Activated gamma-delta T cell treated with Interleukin-2 at 50 U/mL for 16 hours (primary cell): Measurements from ENCODE around the gene NR6A1.

ENCODE experiments used
- DNase-seq: peaks from one replicate; pipeline ENCODE4 v3.0.0-alpha.2; 2020

NR6A1 gene

DNA sequence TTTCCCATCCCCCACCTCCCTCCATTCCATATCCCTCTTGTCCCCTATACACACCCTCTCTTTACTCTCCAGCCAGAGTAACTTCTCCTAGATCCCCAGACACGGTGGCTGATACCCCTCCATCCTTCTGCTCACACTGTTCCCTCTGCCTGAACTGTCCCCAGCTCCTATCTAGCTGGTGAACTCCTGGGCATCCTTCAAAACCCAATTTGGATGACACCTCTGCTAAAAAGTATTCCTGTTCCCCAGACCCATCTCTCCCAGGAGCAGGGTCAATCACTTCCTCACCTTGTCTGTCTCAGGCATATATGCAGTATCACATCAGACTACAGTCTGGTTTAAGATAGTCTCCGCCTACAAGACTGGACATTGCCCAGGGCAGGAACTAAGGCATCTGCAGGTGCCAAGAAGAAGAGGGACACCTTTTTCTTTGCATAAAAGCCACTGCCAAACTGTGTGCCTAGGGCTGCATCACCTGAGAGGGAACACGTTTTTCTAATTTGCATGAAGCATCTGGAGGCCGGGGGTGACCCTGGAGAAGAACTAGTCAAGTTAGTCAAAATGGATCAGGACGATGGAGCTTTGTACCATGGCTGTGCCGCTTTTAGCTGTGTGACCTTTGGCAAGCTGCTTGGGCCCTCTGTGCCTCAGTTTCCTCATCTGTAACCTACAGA, 291.0 kb downstream of the NR6A1 start:
- DNase-seq, result no peak

GRCh38 chr9:124479371-124479770, 291.7 kb downstream of the NR6A1 start:
- DNase-seq, result no peak

DNA sequence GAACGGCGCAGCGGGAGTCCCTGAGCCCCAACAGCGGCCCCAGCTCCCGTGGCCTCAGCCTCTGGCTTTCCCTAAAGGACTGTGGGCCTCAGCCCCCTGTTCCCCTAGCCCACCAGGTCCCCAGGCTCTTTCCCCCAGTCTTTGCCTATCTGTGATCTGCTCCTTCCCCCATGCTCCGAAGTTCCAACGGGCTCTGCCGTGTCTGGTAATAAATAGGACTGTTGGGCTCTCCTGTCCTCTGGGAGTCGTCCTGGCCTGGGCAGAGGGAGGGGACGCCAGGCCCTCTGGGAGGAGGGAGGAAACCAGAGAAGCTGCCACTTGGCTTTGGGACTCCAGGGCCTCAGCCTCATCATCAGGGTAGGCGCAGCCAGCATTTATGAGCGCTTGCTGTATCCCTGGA, 292.8 kb downstream of the NR6A1 start:
- DNase-seq, result no peak

GRCh38 chr9:124477648-124478285, 293.3 kb downstream of the NR6A1 start:
- no peak for DNase-seq

GRCh38 chr9:124477211-124477647, 293.9 kb downstream of the NR6A1 start:
- no peak for DNase-seq

GRCh38 chr9:124475868-124476690, 295.0 kb downstream of the NR6A1 start:
- DNase-seq, result no peak

DNA sequence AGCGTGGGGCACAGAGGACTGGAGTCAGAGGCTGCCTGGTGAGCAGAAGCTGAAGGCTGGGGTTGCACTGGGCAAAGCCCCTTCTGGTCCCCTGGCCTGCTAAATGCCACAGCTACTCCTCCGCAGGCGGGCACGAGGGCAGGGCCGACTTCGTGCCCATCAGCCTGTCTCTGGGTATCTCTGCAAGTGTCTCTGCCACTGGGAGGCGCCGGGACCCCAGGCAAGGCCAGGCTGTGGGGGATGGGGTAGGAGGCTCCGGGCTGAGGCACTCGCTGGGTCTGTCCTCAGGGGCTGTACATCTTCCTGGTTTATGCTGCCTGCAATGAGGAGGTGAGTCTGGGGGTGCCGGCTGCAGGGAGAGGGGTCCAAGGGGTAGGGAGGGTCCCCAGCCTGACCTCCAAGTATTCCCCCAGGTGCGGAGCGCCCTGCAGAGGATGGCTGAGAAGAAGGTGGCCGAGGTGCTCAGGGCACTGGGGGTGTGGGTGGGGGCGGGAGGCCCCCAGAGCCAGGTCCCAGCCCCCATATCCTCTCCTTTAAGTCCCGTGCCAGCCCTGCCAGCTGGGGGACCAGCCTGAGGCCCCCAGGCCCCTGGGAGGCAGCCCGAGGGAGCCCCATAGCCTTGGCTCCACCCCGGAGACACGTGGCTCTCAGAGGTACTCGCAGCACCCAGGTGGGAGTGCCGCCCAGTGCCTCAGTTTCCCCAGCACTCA, 295.8 kb downstream of the NR6A1 start:
- no peak for DNase-seq

GRCh38 chr9:124474151-124474550, 297.0 kb downstream of the NR6A1 start:
- no peak for DNase-seq

- DNase-seq, result no peak
Observed at GRCh38 chr9:124473310-124473709, 297.8 kb downstream of the NR6A1 start.

- DNase-seq, result no peak
Observed at GRCh38 chr9:124472770-124473169, 298.3 kb downstream of the NR6A1 start.

- DNase-seq, result no peak
Observed at GRCh38 chr9:124471761-124472160, 299.4 kb downstream of the NR6A1 start.

GRCh38 chr9:124470726-124471125, 300.4 kb downstream of the NR6A1 start:
- DNase-seq, result no peak

GRCh38 chr9:124470306-124470705, 300.8 kb downstream of the NR6A1 start:
- DNase-seq, result no peak

DNA sequence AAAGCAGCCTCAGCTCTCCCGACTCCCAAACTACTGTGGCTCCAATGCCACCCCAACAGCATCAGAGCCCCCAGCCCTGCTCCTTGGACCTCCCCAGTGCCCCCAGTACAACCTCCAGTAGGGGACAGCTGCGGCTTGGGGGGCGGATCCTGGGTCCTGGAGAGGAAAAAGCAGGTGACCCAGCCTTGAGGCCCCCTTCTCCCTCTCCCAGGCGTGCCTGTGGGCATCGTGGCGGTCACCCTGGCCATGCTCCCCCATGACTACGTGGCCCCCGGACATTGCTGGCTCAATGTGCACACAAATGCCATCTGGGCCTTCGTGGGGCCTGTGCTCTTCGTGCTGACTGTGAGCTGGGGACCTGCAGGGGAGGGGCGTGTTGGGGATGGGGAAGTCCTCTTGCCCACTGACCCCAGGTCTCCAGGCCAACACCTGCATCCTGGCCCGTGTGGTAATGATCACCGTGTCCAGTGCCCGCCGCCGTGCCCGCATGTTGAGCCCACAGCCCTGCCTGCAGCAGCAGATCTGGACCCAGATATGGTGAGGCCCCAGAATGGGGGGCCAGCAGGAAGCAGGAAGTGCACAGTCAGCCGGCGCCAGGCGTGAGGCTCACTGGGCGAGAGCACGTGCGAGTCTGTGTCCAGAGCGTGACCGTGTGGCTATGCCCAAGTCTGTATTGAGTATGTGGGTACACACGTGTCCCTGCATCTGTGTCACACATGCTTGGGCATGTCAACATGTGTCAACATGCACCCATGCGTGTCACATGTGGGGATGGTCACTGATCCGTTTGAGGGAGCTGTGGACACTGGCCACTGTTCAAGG, 301.9 kb downstream of the NR6A1 start:
- DNase-seq, result no peak

DNA sequence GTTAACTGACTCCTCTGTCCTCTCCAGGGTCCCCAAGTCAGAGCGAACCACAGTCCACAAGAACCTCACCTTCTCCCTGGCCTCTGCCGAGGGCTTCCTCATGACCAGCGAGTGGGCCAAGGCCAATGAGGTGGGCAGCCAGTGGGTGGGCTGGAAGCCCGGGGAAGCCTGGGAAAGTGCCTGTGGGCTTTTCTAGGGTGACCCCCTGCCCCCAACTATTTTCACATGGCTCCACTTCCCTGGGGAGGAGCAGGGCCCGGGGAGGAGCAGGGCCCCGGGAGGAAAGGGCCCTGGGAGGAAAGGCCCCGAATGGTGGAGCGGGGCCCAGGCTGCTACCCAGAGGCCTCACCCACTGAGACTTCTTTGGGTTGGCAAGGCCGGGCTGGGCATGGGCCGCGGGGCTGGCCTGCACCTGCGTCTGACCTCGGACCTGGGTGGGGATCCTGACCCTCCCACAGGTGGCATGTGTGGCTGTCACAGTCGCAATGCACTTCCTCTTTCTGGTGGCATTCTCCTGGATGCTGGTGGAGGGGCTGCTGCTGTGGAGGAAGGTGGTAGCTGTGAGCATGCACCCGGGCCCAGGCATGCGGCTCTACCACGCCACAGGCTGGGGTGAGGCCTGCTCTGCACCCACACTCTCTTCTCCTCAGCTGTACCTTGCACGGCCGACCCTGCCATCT, 302.9 kb downstream of the NR6A1 start:
- no peak for DNase-seq

GRCh38 chr9:124467410-124468060, 303.6 kb downstream of the NR6A1 start:
- no peak for DNase-seq
